Rectal smooth muscle tissue (tissue), 1 donor: Measurements from ENCODE around the gene ARFRP1.

Source experiments
- H3K27ac ChIP-seq: one replicate; pipeline ENCODE4 v1.7.0; 2013; ENCODE audit warnings: low read depth, low read length, inconsistent platforms
- H3K27me3 ChIP-seq: one replicate; pipeline ENCODE4 v1.7.0; 2013; ENCODE audit warnings: low read length; ENCODE audit not compliant: control insufficient read depth, insufficient read depth
- H3K36me3 ChIP-seq: one replicate; pipeline ENCODE4 v1.7.0; 2013; ENCODE audit warnings: low read length; ENCODE audit not compliant: control insufficient read depth, insufficient read depth
- H3K4me1 ChIP-seq: one replicate; pipeline ENCODE4 v1.7.0; 2013; ENCODE audit warnings: low read length; ENCODE audit not compliant: control insufficient read depth, insufficient read depth
- H3K4me3 ChIP-seq: one replicate; pipeline ENCODE4 v1.7.0; 2013; ENCODE audit warnings: low read length
- H3K9ac ChIP-seq: one replicate; pipeline ENCODE4 v1.7.0; 2013; ENCODE audit warnings: low read length

Gene ARFRP1

DNA sequence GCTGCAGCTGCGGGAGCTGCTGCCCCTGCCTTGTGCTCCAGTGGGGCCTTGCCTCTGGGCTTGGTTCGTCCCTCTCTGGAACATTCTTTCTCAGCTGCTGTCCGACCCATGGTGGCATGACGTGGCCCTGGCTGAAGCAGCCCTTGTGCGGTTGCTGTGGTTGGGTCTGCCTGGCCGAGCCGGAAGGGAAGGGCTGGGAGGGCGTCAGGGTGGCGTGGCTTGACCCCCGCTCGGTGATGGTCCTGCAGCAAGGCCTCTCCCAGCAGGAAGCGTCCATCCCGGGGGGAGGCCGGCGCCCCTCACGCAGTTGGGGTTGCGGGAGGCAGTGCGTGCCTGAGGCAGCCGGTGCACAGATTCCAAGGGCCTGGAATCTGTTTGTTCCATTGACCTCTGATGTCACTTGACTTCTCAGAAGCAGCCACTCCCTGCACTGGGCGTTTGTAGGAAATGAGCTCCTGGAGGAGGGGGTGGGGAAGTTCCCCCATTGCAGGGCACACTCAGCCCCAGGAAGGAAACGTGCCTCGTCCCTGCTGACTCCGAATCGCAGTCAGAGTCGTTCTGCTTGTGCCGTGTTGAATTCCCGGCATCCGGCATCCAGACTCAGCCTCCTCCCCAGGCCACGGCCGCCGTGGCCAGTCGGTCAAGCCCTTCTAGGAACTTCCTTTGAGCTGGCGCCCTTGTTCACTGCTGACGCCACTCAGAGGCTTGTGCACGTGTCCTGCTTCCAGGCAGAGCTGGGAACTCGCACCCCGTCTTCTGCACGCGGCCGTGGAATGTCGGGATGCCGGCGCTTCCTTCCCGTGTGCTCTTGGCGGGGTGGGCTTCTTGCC, 21.1 kb downstream of the ARFRP1 start:
- H3K4me1 ChIP-seq = peaks cover 18% of the 10 kb centered on the region
- H3K9ac ChIP-seq = no peak overlapping the region
- peak overlapping the region; percentile 22 for H3K4me3 ChIP-seq

DNA sequence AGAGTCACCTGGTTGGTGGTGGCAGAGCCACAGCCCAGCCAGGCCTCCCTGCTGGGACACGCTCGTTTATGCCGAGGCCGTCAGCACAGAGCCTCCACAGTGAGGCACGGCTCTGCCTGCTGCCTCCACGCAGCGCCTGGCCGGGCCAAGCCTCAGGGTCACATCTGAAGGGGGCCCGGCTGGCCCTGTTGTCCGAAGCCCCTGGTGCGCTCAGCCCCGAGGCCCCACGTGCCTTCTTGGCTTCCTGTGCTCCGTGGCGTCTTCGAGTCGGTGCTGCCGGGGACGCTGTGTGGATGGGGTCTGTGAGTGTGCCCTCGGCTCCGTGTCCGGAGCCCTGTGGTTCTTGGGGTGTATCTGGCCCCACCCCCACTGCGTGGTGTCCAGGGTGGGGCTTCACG, 21.7 kb downstream of the ARFRP1 start:
- peaks cover 18% of the 10 kb centered on the region for H3K4me1 ChIP-seq
- peak overlapping the region; percentile 49 for H3K27ac ChIP-seq
- H3K4me3 ChIP-seq = no peak overlapping the region
- H3K27me3 ChIP-seq = no peaks in the 10 kb centered on the region
- H3K9ac ChIP-seq = no peak overlapping the region
- H3K36me3 ChIP-seq = no peaks in the 10 kb centered on the region

More for the DNA sequence above, 21.1 kb downstream of the ARFRP1 start:
- Histone ChIP-seq H3K27ac (peak overlapping the region; percentile 67), H3K27me3 (no peaks in the 10 kb centered on the region), H3K36me3 (no peaks in the 10 kb centered on the region)

DNA sequence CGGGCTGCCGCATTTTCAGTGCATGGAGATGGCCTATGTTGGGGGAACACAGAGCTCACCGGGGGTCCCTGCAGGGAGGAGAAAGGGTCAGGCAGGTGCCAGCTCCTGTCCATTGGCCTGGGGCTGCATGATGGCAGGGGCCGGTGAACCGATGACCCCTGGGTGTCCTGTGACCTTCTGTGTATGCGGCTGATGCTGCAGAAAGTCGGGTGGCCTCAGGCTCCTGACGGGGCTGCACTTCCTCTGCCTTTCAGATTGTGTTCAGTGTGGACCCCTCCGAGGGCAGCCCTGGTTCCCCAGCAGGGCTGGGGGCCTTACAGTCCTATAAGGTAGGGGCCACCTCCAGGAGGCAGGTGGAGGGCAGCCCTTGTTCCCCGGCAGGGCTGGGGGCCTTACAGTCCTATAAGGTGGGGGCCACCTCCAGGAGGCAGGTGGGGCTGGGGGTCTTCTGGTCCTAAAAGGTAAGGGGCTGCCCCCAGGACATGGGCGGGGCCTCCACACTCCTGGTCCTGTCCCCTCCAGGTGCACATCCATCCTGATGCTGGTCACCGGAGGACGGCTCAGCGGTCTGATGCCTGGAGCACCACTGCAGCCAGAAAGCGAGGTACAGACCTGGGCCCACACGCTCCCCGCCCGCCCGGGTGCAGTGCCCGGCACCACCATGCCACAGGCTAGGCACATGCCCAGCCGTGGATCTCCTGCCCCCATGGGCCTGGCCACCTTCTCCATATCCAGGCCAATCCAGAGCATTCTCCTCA, 22.3 kb downstream of the ARFRP1 start:
- Histone ChIP-seq H3K36me3 (no peaks in the 10 kb centered on the region), H3K4me3 (no peak overlapping the region), H3K9ac (no peak overlapping the region), H3K27ac (peak overlapping the region; percentile 49), H3K27me3 (no peaks in the 10 kb centered on the region), H3K4me1 (peaks cover 18% of the 10 kb centered on the region)

DNA sequence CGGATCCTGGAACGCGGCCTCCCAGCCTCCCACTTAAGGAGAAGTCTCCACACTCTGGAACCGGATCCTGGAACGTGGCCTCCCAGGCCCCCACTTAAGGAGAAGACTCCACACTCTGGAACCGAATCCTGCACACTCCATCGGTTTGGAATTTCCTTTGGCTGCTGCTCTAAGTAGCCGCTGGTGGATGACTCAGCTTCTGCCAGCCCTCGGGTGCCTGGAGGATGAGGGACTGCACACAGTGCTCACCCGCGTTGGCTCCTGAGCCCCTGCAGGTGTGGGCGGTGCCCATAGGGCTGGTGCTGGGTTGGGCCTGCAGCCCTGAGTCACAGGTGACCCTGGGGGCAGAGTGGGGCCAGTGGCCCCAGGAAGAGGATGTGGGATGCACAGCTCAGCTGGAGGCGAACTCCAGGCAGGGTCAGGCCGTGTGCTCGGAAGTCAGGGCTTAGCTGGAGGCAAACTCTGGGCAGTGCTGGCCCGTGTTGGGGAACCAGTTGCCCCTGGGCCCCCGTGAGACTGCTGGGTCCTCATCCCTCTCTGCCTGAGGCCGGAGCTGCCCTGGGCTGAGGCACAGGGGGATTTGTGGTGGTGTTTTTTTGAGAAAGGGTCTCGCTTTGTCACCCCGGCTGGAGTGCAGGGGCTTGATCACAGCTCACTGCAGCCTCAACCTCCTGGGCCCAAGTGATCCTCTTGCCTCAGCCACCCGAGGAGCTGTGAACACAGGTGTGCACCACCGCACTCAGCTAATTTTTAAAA, 25.2 kb downstream of the ARFRP1 start:
- H3K9ac ChIP-seq = no peak overlapping the region
- H3K27ac ChIP-seq = peak overlapping the region; percentile 78
- peaks cover 17% of the 10 kb centered on the region for H3K4me1 ChIP-seq
- peaks cover 5% of the 10 kb centered on the region for H3K36me3 ChIP-seq
- no peaks in the 10 kb centered on the region for H3K27me3 ChIP-seq
- H3K4me3 ChIP-seq = no peak overlapping the region

DNA sequence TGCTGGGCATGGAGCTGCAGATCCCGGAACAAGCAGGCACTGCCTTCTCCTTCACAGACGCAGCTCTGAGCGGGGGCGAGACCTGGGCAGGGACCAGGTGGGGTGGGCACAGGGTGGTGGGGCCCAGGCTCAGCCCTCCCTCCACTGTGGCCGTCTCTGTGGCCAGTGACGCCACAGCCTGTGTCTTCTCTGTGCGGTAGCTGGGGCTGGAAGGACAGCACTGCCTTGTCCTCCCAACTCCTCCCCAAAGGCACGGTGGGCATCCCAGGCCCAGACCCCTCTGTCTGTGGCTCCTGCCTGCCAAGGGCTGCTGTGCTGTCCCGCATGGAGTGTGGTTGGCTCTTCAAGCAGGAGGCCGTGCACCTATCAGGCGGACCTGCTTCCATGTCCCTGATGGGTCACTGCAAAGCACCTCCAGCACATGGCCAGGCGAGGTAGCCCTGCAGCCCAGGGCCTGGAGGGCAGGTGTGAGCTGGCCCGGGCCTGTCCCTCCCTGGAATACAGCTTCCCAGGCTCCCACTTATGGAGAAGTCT, 26.1 kb downstream of the ARFRP1 start:
- H3K4me1 ChIP-seq = peaks cover 8% of the 10 kb centered on the region
- H3K4me3 ChIP-seq = no peak overlapping the region
- no peak overlapping the region for H3K9ac ChIP-seq
- H3K27ac ChIP-seq = peak overlapping the region; percentile 78
- H3K36me3 ChIP-seq = peaks cover 5% of the 10 kb centered on the region
- H3K27me3 ChIP-seq = no peaks in the 10 kb centered on the region

DNA sequence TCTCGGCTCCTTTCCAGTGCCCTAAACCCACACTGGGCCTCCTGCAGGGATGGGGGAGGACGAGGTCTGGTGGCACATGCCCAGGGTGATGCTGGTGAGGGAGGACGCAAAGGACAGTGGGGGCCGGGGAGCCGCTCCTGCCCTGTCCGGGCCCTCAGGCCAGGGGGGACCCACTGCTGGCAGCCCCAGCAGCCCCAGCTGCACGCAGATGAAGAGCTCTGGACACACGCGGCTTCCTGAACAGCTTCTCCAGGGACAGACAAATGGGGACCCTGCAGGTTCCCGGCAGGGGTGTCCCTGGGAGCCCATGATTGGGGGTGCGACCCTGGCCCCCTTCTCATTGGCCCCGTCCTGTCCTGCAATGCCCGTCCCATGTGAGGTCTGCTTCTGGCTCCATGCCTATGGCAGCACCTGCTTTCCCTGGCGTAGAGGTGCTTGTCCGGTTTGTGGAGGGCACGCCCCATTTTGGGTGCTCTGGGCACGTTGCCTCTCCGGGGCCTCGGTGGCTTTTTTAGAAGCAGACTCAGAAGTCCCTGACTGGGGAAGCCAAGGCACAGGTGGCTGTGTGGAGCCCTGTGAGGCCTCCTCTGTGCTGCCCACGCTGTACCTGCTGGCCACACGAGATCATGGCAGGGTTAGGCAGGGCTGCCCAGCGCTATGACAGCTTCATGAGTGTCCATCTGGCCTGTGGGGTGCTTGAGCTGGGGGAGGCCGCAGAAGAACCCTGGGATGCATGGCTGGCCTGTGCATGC, 26.7 kb downstream of the ARFRP1 start:
- Histone ChIP-seq H3K27ac (peak overlapping the region; percentile 78), H3K27me3 (no peaks in the 10 kb centered on the region), H3K4me1 (peaks cover 3% of the 10 kb centered on the region), H3K4me3 (no peak overlapping the region), H3K36me3 (peaks cover 5% of the 10 kb centered on the region), H3K9ac (no peak overlapping the region)

DNA sequence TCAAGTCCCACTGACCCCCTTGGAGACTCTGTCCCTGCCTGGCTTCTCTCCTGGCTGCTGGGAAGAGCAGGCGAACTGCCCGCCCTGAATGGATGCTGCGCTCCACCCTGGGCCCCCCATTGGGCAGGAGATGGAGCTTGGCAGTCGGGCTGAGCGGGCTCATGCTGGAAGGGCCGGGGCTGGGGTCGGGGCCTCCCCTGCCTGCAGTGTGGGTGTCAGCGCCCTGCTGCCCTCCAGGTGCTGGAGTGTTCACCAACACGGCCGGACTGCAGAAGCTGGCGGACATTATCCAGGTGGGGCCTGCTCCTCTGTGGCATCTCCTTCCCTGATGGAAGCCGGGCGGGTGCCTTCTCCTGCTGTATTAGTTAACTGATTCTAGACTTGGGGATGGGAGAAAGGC, 27.3 kb downstream of the ARFRP1 start:
- peaks cover 5% of the 10 kb centered on the region for H3K36me3 ChIP-seq
- no peak overlapping the region for H3K9ac ChIP-seq
- no peak overlapping the region for H3K27ac ChIP-seq

DNA sequence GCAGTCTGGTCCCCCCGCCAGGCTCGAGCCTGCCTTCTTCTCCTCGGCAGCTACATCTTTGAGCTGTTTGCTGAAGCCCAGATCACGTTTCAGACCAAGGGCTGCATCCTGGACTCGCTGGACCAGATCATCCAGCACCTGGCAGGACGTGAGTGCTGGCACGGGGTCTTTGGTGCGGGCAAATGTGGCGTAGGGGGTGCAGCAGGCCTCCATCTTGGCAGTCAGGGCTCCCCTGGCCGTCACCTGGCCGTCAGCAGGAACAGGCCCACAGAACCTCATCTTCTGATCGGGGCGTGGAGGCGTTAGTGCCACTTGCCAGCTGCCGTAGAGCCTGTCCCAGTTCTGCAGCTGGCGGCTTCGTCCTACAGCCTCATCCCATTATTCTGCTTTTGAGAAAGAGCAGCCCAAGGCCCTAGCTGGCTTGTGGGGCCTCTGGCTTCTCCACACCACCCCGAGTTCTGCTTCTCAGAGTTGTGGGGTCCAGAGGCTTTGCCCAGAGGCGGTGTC, 27.9 kb downstream of the ARFRP1 start:
- Histone ChIP-seq H3K36me3 (peaks cover 5% of the 10 kb centered on the region), H3K4me3 (no peak overlapping the region), H3K27ac (no peak overlapping the region), H3K9ac (no peak overlapping the region), H3K27me3 (no peaks in the 10 kb centered on the region), H3K4me1 (no peaks in the 10 kb centered on the region)

More for the DNA sequence above, 27.3 kb downstream of the ARFRP1 start:
- Histone ChIP-seq H3K27me3 (no peaks in the 10 kb centered on the region), H3K4me1 (no peaks in the 10 kb centered on the region), H3K4me3 (no peak overlapping the region)

DNA sequence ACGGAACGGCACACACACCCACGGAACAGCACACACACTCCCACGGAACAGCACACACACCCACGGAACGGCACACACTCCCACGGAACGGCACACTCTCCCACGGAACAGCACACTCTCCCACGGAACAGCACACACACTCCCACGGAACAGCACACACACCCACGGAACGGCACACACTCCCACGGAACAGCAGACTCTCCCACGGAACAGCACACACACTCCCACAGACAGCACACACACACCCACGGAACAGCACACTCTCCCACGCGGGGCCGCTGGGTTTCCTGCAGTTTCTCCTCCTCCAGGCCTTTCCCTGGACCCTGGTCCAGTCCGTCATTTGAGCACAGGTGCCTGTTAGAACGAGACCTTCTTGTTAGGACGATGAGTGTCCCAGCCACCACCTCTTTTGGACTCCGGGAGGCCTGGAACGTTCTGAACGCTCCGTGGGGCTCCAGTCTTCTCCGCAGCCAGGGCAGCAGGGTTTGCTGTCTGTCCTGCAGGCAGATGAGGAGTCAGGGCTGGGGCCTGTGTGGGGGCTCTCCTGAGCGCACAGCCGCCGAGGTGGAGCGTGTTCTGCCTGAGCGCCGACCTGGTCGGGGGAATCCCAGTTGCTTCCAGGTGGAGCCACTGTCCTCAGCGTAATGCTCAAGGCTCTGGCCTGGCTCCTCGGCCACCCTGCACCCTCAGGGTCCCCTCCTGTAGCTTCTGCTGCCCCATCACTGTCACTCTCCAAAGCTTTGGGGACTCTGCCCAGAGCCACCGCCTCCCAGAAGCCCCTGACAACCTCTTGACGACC, 28.9 kb downstream of the ARFRP1 start:
- Histone ChIP-seq H3K4me3 (no peak overlapping the region), H3K36me3 (peaks cover 8% of the 10 kb centered on the region), H3K27me3 (no peaks in the 10 kb centered on the region), H3K27ac (no peak overlapping the region), H3K4me1 (no peaks in the 10 kb centered on the region), H3K9ac (no peak overlapping the region)

DNA sequence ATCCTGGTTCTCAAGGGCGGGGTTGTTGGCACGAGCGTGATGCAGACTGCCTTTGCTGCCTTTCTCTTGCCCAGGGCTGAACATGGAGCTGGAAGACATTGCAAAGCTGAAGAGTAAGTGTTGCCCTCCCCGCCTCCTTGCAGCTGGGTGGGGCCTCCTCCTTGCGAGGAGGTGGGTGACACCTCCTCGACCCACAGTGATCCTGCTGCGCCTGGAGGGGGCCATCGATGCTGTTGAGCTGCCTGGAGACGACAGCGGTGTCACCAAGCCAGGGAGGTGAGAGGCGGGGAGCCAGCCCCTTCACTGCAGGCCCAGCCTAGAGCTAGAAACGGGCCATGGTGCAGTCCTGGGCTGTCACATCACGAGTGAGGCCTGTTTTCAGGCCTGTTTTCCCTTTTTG, 29.7 kb downstream of the ARFRP1 start:
- H3K9ac ChIP-seq = no peak overlapping the region
- peaks cover 8% of the 10 kb centered on the region for H3K36me3 ChIP-seq
- H3K4me3 ChIP-seq = no peak overlapping the region
- no peaks in the 10 kb centered on the region for H3K4me1 ChIP-seq
- no peak overlapping the region for H3K27ac ChIP-seq
- no peaks in the 10 kb centered on the region for H3K27me3 ChIP-seq
